ENCODE data around the gene HFE.
A peak's percentile ranks its signal among the peaks of the same experiment; 100 is the strongest.

The HFE gene

DNA sequence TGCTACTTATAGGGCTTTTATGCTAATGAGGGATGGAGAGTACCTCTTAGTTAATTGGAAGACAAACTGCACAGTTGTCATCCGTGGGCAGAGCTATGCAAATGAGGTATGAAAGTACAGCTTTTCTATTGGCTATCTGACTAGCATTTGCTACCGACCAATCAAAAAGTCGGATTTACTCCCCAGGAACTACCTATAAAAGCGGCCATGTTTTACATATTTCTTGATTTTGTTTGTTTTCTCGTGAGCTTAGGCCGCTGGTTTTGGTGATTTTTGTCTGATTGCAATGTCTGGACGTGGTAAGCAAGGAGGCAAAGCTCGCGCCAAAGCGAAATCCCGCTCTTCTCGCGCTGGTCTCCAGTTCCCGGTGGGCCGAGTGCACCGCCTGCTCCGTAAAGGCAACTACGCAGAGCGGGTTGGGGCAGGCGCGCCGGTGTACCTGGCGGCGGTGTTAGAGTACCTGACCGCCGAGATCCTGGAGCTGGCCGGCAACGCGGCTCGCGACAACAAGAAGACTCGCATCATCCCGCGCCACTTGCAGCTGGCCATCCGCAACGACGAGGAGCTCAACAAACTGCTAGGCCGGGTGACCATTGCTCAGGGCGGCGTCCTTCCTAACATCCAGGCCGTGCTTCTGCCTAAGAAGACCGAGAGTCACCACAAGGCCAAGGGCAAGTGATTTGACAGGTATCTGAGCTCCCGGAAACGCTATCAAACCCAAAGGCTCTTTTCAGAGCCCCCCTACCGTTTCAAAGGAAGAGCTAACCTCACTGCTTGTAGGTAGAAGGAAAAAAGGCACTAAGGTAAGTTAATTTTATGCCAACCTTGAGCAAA lies 36.9 kb downstream of the HFE start:
- Histone ChIP-seq H3K4me1 (ENCODE audit: control insufficient read depth, insufficient read depth, low read length) (no peaks in the 10 kb centered on the region), H3K9me3 (ENCODE audit: control insufficient read depth, insufficient read depth, low read length) (no peaks in the 10 kb centered on the region), H3K4me3 (ENCODE audit: low read length) (peak overlapping the region; percentile 86), H3K36me3 (ENCODE audit: control insufficient read depth, insufficient read depth, low read length) (no peaks in the 10 kb centered on the region), H3K27ac (ENCODE audit: low read length) (no peak overlapping the region), H3K27me3 (ENCODE audit: control insufficient read depth, insufficient read depth, low read length) (no peaks in the 10 kb centered on the region)
- no CpG with 5 or more reads among the region's 45 CpGs for WGBS (ENCODE audit: insufficient coverage, insufficient read length)
- DNase-seq (ENCODE audit: low read depth, low spot score): peak; percentile 84

GRCh38 chr6:26124781-26125685 lies 37.8 kb downstream of the HFE start:
- Histone ChIP-seq H3K9me3 (ENCODE audit: control insufficient read depth, insufficient read depth, low read length) (no peaks in the 10 kb centered on the region), H3K27ac (ENCODE audit: low read length) (no peak overlapping the region), H3K27me3 (ENCODE audit: control insufficient read depth, insufficient read depth, low read length) (no peaks in the 10 kb centered on the region), H3K4me3 (ENCODE audit: low read length) (peak overlapping the region; percentile 86), H3K4me1 (ENCODE audit: control insufficient read depth, insufficient read depth, low read length) (no peaks in the 10 kb centered on the region), H3K36me3 (ENCODE audit: control insufficient read depth, insufficient read depth, low read length) (no peaks in the 10 kb centered on the region)
- DNase-seq (ENCODE audit: low read depth, low spot score): no peak
- WGBS (ENCODE audit: insufficient coverage, insufficient read length): no CpG with 5 or more reads among the region's 22 CpGs

DNA sequence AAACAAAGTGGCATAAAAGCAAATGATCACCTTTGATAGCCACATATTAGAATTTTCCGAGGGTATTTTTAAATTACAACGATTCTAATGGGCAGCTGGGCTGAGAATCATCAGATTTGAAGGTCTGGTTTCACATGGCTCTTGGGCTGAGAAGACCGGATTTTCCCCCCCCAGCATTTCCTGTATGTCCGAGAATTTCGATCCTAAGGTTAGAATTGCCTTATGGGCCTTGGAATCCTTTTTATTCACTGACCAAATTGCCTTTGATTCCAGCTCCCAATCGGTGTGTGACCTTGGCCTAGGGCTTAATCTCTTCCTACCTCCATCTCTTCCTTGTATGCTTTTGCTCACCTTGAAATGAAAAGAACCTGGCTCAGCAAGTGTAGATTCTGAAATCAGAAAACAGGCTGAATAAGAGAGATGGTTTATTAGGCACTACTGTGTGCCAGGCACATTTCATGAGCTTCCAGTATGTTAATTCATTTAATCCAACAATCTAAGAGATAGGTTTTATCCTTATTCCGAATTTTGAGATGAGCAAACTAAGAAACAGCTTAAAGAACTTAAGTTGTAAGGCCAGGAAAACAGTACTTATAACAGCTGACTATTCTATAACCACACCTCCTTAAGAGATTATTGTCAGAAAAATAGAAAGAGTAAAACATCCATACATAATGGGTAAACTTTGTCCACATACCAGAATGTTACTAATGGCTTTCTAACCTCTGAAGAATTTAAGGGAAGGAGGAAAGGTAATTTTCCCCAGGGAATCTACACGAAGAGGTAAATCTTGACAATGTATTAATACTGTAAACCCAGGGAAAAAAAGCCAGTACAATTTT lies 39.4 kb downstream of the HFE start:
- Histone ChIP-seq H3K36me3 (ENCODE audit: control insufficient read depth, insufficient read depth, low read length) (no peaks in the 10 kb centered on the region), H3K4me3 (ENCODE audit: low read length) (peak overlapping the region; percentile 86; the same call in 1 of the 2 replicates), H3K27ac (ENCODE audit: low read length) (no peak overlapping the region), H3K4me1 (ENCODE audit: control insufficient read depth, insufficient read depth, low read length) (no peaks in the 10 kb centered on the region), H3K9me3 (ENCODE audit: control insufficient read depth, insufficient read depth, low read length) (no peaks in the 10 kb centered on the region), H3K27me3 (ENCODE audit: control insufficient read depth, insufficient read depth, low read length) (no peaks in the 10 kb centered on the region)
- no peak for DNase-seq (ENCODE audit: low read depth, low spot score)
- no CpG with 5 or more reads among the region's 8 CpGs for WGBS (ENCODE audit: insufficient coverage, insufficient read length)

DNA sequence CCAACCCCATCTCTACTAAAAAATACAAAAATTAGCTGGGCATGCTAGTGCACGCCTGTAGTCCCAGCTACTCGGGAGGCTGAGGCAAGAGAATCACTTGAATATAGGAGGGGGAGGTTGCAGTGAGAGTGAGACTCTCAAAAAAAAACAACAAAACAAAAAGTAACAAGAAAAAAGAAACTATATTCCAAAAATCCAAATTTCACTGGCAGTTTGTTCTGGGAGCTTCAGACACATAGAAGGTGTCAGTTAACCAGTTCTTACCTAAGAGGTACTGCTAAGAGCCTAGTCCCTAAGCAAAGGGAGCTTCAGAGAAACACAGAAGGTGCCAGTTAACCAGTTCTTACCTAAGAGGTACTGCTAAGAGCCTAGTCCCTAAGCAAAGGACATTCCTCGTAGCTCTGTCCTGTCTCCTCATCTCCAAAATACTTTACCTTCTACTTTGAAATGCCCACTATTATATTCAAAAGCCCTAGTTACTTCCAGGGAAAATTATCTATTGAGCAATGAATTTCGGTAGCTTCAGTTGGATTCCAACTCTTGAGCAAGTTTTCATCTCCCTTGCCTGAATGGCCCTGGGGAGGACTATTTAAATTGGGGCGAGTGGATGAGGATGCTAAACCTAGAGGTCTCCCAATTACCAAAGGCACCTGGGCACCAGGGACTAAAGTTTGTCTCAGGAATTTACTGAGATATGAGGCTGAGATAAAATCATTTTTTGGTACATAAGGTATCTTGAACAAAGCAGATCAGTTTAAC lies 41.0 kb downstream of the HFE start:
- H3K27me3 ChIP-seq (ENCODE audit: control insufficient read depth, insufficient read depth, low read length): no peaks in the 10 kb centered on the region
- DNase-seq (ENCODE audit: low read depth, low spot score): no peak
- no peak overlapping the region for H3K27ac ChIP-seq (ENCODE audit: low read length)
- no peaks in the 10 kb centered on the region for H3K4me1 ChIP-seq (ENCODE audit: control insufficient read depth, insufficient read depth, low read length)
- H3K4me3 ChIP-seq (ENCODE audit: low read length): no peak overlapping the region
- no peaks in the 10 kb centered on the region for H3K36me3 ChIP-seq (ENCODE audit: control insufficient read depth, insufficient read depth, low read length)
- WGBS (ENCODE audit: insufficient coverage, insufficient read length): no CpG with 5 or more reads among the region's 5 CpGs
- no peaks in the 10 kb centered on the region for H3K9me3 ChIP-seq (ENCODE audit: control insufficient read depth, insufficient read depth, low read length)

DNA sequence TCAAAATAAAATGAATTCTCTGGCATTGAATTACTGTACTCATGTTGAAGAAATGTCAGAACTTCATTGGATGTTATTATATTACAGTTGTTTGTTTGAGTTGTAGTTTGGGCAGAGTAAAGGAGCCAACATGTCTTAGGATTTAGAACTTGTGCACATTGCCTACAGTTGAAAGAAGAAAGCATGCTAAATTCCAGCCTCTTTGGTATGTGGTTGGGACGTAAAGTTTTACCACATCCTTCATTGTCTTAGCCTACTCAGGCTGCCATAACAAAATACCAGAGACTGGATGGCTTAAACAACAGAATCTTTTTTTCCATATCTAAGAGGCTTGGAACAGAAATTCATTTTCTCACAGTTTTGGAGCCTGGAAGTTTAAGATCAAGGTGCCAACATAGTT lies 42.4 kb downstream of the HFE start:
- DNase-seq (ENCODE audit: low read depth, low spot score): no peak
- Histone ChIP-seq H3K36me3 (ENCODE audit: control insufficient read depth, insufficient read depth, low read length) (no peaks in the 10 kb centered on the region), H3K27ac (ENCODE audit: low read length) (no peak overlapping the region)

DNA sequence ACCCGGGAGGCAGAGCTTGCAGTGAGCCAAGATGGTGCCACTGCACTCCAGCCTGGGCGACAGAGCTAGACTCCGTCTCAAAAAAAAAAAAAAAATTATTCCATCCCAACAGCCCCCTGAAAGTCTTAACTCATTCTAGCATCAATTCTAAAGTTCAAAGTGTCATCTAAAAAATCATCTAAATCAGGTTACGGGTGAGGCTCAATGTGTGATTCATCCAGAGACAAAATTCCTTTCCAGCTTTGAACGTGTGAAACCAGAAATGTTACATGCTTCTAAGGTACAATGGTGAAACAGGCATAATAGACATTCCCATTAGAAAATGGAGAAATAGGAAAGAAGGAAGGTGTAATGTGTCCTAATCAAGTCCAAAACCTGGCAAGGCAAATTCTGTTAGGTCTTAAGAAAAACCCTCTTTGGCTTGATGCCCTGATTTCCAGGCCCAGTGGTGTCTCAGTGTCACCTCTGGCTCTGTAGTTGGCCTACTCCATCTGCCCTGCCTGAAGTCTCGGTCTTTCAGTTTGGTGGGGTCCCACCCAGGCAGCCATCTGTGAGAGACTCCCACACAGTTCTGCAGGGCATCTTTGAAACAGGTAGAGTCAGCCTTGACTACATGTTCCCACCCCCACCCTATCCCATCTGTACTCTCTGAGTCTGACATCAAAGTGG lies 43.5 kb downstream of the HFE start:
- no peak overlapping the region for H3K4me3 ChIP-seq (ENCODE audit: low read length)
- no peaks in the 10 kb centered on the region for H3K4me1 ChIP-seq (ENCODE audit: control insufficient read depth, insufficient read depth, low read length)
- no peaks in the 10 kb centered on the region for H3K27me3 ChIP-seq (ENCODE audit: control insufficient read depth, insufficient read depth, low read length)
- H3K27ac ChIP-seq (ENCODE audit: low read length): no peak overlapping the region
- H3K36me3 ChIP-seq (ENCODE audit: control insufficient read depth, insufficient read depth, low read length): no peaks in the 10 kb centered on the region
- WGBS (ENCODE audit: insufficient coverage, insufficient read length): no CpG with 5 or more reads among the region's 6 CpGs
- DNase-seq (ENCODE audit: low read depth, low spot score): no peak
- H3K9me3 ChIP-seq (ENCODE audit: control insufficient read depth, insufficient read depth, low read length): no peaks in the 10 kb centered on the region

More for the DNA sequence above, 42.4 kb downstream of the HFE start:
- H3K9me3 ChIP-seq (ENCODE audit: control insufficient read depth, insufficient read depth, low read length): no peaks in the 10 kb centered on the region
- WGBS (ENCODE audit: insufficient coverage, insufficient read length): no CpG with 5 or more reads among the region's 1 CpG
- no peaks in the 10 kb centered on the region for H3K4me1 ChIP-seq (ENCODE audit: control insufficient read depth, insufficient read depth, low read length)
- H3K4me3 ChIP-seq (ENCODE audit: low read length): no peak overlapping the region
- no peaks in the 10 kb centered on the region for H3K27me3 ChIP-seq (ENCODE audit: control insufficient read depth, insufficient read depth, low read length)

GRCh38 chr6:26131618-26132017 lies 44.4 kb downstream of the HFE start:
- Histone ChIP-seq H3K4me1 (ENCODE audit: control insufficient read depth, insufficient read depth, low read length) (no peaks in the 10 kb centered on the region), H3K27ac (ENCODE audit: low read length) (no peak overlapping the region)
- no CpG with 5 or more reads among the region's 3 CpGs for WGBS (ENCODE audit: insufficient coverage, insufficient read length)

GRCh38 chr6:26133730-26134129 lies 46.5 kb downstream of the HFE start:
- DNase-seq (ENCODE audit: low read depth, low spot score): no peak
- Histone ChIP-seq H3K9me3 (ENCODE audit: control insufficient read depth, insufficient read depth, low read length) (no peaks in the 10 kb centered on the region), H3K36me3 (ENCODE audit: control insufficient read depth, insufficient read depth, low read length) (no peaks in the 10 kb centered on the region), H3K27me3 (ENCODE audit: control insufficient read depth, insufficient read depth, low read length) (no peaks in the 10 kb centered on the region), H3K4me3 (ENCODE audit: low read length) (no peak overlapping the region), H3K4me1 (ENCODE audit: control insufficient read depth, insufficient read depth, low read length) (no peaks in the 10 kb centered on the region), H3K27ac (ENCODE audit: low read length) (no peak overlapping the region)
- no CpG with 5 or more reads among the region's 2 CpGs for WGBS (ENCODE audit: insufficient coverage, insufficient read length)

More at GRCh38 chr6:26131618-26132017, 44.4 kb downstream of the HFE start:
- Histone ChIP-seq H3K4me3 (ENCODE audit: low read length) (no peak overlapping the region), H3K36me3 (ENCODE audit: control insufficient read depth, insufficient read depth, low read length) (no peaks in the 10 kb centered on the region), H3K9me3 (ENCODE audit: control insufficient read depth, insufficient read depth, low read length) (no peaks in the 10 kb centered on the region), H3K27me3 (ENCODE audit: control insufficient read depth, insufficient read depth, low read length) (no peaks in the 10 kb centered on the region)
- no peak for DNase-seq (ENCODE audit: low read depth, low spot score)

DNA sequence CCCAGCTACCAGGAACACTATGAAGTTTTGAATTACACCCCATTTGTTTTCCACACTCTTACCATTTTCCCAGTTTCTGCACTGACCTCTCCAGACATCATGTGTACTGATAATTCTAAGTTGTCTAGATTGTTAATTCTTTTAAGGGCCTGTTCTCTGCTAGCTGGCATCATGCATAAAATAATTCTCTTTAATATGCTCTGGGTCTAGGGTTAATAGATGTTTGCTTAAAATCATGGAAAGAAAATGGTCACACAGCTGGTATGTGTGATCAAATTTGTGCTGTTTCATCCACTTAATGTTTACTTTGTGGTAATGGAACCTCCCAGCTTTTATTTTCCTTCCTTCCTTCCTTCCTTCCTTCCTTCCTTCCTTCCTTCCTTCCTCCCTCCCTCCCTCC lies 49.1 kb downstream of the HFE start:
- H3K27ac ChIP-seq (ENCODE audit: low read length): no peak overlapping the region
- no peak for DNase-seq (ENCODE audit: low read depth, low spot score)
- no peaks in the 10 kb centered on the region; the same call in 1 of the 2 replicates for H3K4me1 ChIP-seq (ENCODE audit: control insufficient read depth, insufficient read depth, low read length)
- H3K9me3 ChIP-seq (ENCODE audit: control insufficient read depth, insufficient read depth, low read length): no peaks in the 10 kb centered on the region
- H3K36me3 ChIP-seq (ENCODE audit: control insufficient read depth, insufficient read depth, low read length): no peaks in the 10 kb centered on the region; the same call in 1 of the 2 replicates
- 0 out of 2 replicates have a peak, but pooled peaks cover 2% of the 10 kb centered on the region for H3K27me3 ChIP-seq (ENCODE audit: control insufficient read depth, insufficient read depth, low read length)
- H3K4me3 ChIP-seq (ENCODE audit: low read length): no peak overlapping the region
